SK-N-SH treated with all-trans-retinoic acid at 6 μM for 48 hours (cell line): ENCODE data around the gene FAM114A1.
"Not testable (repeated sequence)": the region's sequence is repeated elsewhere in the genome, so short reads cannot be mapped to it uniquely, and the experiment has no call there.

Experiments
- ATAC-seq: fragments of 200-7000 bp; cut with Tn5 transposase; 3 replicates; pipeline ENCODE4 v1.9.1; 2020; ENCODE audit warnings: mild to moderate bottlenecking, moderate library complexity
- BACH2 ChIP-seq: fragments of 250-450 bp; sonication (Bioruptor Pico); IDR thresholded peaks from 2 replicates; pipeline ENCODE4 v1.9.0; 2021; ENCODE audit warnings: mild to moderate bottlenecking, borderline replicate concordance
- CREB5 ChIP-seq: fragments of 250-450 bp; sonication (Bioruptor Pico); IDR thresholded peaks from 2 replicates; pipeline ENCODE4 v1.5.1; 2020; ENCODE audit warnings: low read depth, mild to moderate bottlenecking, moderate library complexity
- CSRNP3 ChIP-seq: fragments of 250-450 bp; sonication (Bioruptor Pico); IDR thresholded peaks from 2 replicates; pipeline ENCODE4 v1.5.1; 2021; ENCODE audit warnings: mild to moderate bottlenecking, moderate library complexity
- ESRRG ChIP-seq: fragments of 250-450 bp; sonication (Bioruptor Pico); IDR thresholded peaks from 2 replicates; pipeline ENCODE4 v1.6.1; 2021; ENCODE audit warnings: mild to moderate bottlenecking
- GLIS3 ChIP-seq: fragments of 250-450 bp; sonication (Bioruptor Pico); IDR thresholded peaks from 2 replicates; pipeline ENCODE4 v1.5.0; 2020; ENCODE audit warnings: mild to moderate bottlenecking, moderate library complexity
- ISL1 ChIP-seq: fragments of 250-450 bp; sonication (Bioruptor Pico); IDR thresholded peaks from 2 replicates; pipeline ENCODE4 v2.1.2; 2022; ENCODE audit warnings: mild to moderate bottlenecking, moderate library complexity
- POU6F1 ChIP-seq: fragments of 250-450 bp; sonication (Bioruptor Pico); IDR thresholded peaks from 2 replicates; pipeline ENCODE4 v1.8.0; 2021; ENCODE audit warnings: low read depth, mild to moderate bottlenecking, moderate library complexity, borderline replicate concordance
- PPARA ChIP-seq: fragments of 250-450 bp; sonication (Bioruptor Pico); IDR thresholded peaks from 2 replicates; pipeline ENCODE4 v1.5.0; 2020; ENCODE audit warnings: mild to moderate bottlenecking, borderline replicate concordance
- RARB ChIP-seq: fragments of 250-450 bp; sonication (Bioruptor Pico); IDR thresholded peaks from 2 replicates; pipeline ENCODE4 v1.8.0; 2021; ENCODE audit warnings: mild to moderate bottlenecking, moderate library complexity
- SNAI2 ChIP-seq: fragments of 250-450 bp; sonication (Bioruptor Pico); IDR thresholded peaks from 2 replicates; pipeline ENCODE4 v1.5.0; 2020; ENCODE audit warnings: mild to moderate bottlenecking, moderate library complexity
- TCF4 ChIP-seq: fragments of 250-450 bp; sonication (Bioruptor Pico); IDR thresholded peaks from 2 replicates; pipeline ENCODE4 v1.8.0; 2021; ENCODE audit warnings: mild to moderate bottlenecking, moderate library complexity, borderline replicate concordance
- TOX ChIP-seq: fragments of 250-450 bp; sonication (Bioruptor Pico); IDR thresholded peaks from 2 replicates; pipeline ENCODE4 v1.8.0; 2021; ENCODE audit warnings: mild to moderate bottlenecking, moderate library complexity, borderline replicate concordance
- ZC3H10 ChIP-seq: fragments of 250-450 bp; sonication (Bioruptor Pico); IDR thresholded peaks from 2 replicates; pipeline ENCODE4 v1.5.1; 2021; ENCODE audit warnings: mild to moderate bottlenecking, moderate library complexity
- ZFP3 ChIP-seq: fragments of 250-450 bp; sonication (Bioruptor Pico); IDR thresholded peaks from 2 replicates; pipeline ENCODE4 v1.5.0; 2020; ENCODE audit warnings: mild to moderate bottlenecking, moderate library complexity
- ZFP30 ChIP-seq: fragments of 450-650 bp; formaldehyde crosslinking; IDR thresholded peaks from 2 replicates; pipeline ENCODE4 v1.5.0; 2022; ENCODE audit warnings: mild to moderate bottlenecking, moderate library complexity
- ZNF565 ChIP-seq: fragments of 450-650 bp; formaldehyde crosslinking; conservative IDR thresholded peaks from 2 replicates; pipeline ENCODE4 v1.5.0; 2020; ENCODE audit warnings: low read depth, mild to moderate bottlenecking, moderate library complexity
- ZNF70 ChIP-seq: fragments of 450-650 bp; formaldehyde crosslinking; IDR thresholded peaks from 2 replicates; pipeline ENCODE4 v1.5.0; 2020; ENCODE audit warnings: mild to moderate bottlenecking, moderate library complexity
- ZNF8 ChIP-seq: fragments of 450-650 bp; formaldehyde crosslinking; IDR thresholded peaks from 2 replicates; pipeline ENCODE4 v1.5.0; 2020; ENCODE audit warnings: mild to moderate bottlenecking, moderate library complexity
- TF ChIP-seq, protein P1 (sequence below): fragments of 250-450 bp; sonication (Bioruptor Pico); IDR thresholded peaks from 2 replicates; pipeline ENCODE4 v1.5.0; 2020; ENCODE audit warnings: mild to moderate bottlenecking, moderate library complexity
- TF ChIP-seq, protein P2 (sequence below): fragments of 250-450 bp; sonication (Bioruptor Pico); IDR thresholded peaks from 2 replicates; pipeline ENCODE4 v1.8.0; 2020; ENCODE audit warnings: mild to moderate bottlenecking, moderate library complexity, borderline replicate concordance

Gene FAM114A1

GRCh38 chr4:38909015-38909414 is 41.4 kb downstream of the FAM114A1 start:
- no peak for TF ChIP-seq ISL1 (CRISPR knock-in tag)
- TF ChIP-seq BACH2 (CRISPR knock-in tag): no peak
- no peak for TF ChIP-seq RARB (CRISPR knock-in tag)
- TF ChIP-seq, protein P1, sequence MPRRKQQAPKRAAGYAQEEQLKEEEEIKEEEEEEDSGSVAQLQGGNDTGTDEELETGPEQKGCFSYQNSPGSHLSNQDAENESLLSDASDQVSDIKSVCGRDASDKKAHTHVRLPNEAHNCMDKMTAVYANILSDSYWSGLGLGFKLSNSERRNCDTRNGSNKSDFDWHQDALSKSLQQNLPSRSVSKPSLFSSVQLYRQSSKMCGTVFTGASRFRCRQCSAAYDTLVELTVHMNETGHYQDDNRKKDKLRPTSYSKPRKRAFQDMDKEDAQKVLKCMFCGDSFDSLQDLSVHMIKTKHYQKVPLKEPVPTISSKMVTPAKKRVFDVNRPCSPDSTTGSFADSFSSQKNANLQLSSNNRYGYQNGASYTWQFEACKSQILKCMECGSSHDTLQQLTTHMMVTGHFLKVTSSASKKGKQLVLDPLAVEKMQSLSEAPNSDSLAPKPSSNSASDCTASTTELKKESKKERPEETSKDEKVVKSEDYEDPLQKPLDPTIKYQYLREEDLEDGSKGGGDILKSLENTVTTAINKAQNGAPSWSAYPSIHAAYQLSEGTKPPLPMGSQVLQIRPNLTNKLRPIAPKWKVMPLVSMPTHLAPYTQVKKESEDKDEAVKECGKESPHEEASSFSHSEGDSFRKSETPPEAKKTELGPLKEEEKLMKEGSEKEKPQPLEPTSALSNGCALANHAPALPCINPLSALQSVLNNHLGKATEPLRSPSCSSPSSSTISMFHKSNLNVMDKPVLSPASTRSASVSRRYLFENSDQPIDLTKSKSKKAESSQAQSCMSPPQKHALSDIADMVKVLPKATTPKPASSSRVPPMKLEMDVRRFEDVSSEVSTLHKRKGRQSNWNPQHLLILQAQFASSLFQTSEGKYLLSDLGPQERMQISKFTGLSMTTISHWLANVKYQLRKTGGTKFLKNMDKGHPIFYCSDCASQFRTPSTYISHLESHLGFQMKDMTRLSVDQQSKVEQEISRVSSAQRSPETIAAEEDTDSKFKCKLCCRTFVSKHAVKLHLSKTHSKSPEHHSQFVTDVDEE (CRISPR knock-in tag): no peak
- TF ChIP-seq ZNF565: no peak
- no peak for TF ChIP-seq CSRNP3 (CRISPR knock-in tag)
- no peak for TF ChIP-seq GLIS3
- no peak for TF ChIP-seq CREB5 (CRISPR knock-in tag)
- TF ChIP-seq ZNF70: no peak
- TF ChIP-seq, protein P2, sequence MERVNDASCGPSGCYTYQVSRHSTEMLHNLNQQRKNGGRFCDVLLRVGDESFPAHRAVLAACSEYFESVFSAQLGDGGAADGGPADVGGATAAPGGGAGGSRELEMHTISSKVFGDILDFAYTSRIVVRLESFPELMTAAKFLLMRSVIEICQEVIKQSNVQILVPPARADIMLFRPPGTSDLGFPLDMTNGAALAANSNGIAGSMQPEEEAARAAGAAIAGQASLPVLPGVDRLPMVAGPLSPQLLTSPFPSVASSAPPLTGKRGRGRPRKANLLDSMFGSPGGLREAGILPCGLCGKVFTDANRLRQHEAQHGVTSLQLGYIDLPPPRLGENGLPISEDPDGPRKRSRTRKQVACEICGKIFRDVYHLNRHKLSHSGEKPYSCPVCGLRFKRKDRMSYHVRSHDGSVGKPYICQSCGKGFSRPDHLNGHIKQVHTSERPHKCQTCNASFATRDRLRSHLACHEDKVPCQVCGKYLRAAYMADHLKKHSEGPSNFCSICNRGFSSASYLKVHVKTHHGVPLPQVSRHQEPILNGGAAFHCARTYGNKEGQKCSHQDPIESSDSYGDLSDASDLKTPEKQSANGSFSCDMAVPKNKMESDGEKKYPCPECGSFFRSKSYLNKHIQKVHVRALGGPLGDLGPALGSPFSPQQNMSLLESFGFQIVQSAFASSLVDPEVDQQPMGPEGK (CRISPR knock-in tag): no peak
- no peak for TF ChIP-seq PPARA
- TF ChIP-seq POU6F1 (CRISPR knock-in tag): no peak
- no peak for TF ChIP-seq ZNF8 (CRISPR knock-in tag)
- TF ChIP-seq TCF4 (CRISPR knock-in tag): no peak
- TF ChIP-seq ZC3H10: no peak
- no peak for TF ChIP-seq ZFP30 (CRISPR knock-in tag)
- ATAC-seq: no peak

DNA sequence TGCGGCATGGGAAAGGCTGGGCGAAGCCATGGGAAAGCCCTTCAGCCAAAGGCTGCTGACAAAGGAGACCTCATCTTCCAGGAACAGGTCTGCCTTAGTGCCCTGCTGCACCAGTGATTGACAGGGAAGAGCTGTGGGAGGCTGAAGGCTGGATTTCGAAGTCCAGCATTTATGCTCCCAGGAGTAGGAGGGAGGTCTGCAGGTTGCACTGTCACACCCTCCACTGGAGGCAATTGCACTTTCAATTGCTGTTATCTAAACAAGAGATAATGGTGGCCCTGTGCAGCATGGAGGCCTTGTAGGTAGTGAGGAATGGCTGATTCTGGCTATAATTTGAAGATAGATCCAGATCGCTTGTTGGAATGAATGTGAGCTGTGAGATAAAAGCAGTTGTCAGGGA is 43.7 kb downstream of the FAM114A1 start:
- TF ChIP-seq RARB (CRISPR knock-in tag) (no peak), ZC3H10 (no peak), ZNF70 (no peak), TCF4 (CRISPR knock-in tag) (no peak), ZNF8 (CRISPR knock-in tag) (no peak), PPARA (no peak)
- ATAC-seq: no peak

DNA sequence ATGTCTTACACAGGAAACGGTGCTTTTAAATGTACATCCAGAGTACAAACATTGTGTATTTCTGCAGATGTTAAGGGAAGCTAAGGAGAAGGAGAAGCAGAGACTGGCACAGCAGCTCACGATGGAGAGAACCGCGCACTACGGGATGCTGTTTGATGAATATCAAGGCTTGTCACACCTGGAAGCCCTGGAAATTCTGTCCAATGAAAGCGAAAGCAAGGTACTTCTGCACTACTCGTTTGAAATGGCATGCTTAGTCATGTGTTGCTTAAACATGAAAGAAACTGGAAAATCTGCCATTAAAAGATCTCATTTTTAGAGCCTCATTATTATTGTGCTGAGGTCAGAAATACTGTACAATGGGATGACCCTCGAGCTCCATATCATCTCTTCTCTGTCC is 47.2 kb downstream of the FAM114A1 start:
- TF ChIP-seq TOX (CRISPR knock-in tag) (no peak), CSRNP3 (CRISPR knock-in tag) (no peak), ESRRG (CRISPR knock-in tag) (no peak), TCF4 (CRISPR knock-in tag) (no peak), ISL1 (CRISPR knock-in tag) (no peak), RARB (CRISPR knock-in tag) (no peak), ZFP30 (CRISPR knock-in tag) (no peak), PPARA (no peak), SNAI2 (no peak), BACH2 (CRISPR knock-in tag) (no peak), ZNF565 (no peak), ZNF70 (no peak), ZFP3 (CRISPR knock-in tag) (no peak), CREB5 (CRISPR knock-in tag) (no peak), GLIS3 (no peak), ZC3H10 (no peak)
- TF ChIP-seq, protein P2 (CRISPR knock-in tag): no peak
- TF ChIP-seq, all 23 proteins: peak for 0
- ATAC-seq: no peak

GRCh38 chr4:38916267-38916666 is 48.7 kb downstream of the FAM114A1 start:
- ATAC-seq: not testable (repeated sequence)
